HEK293T (cell line): Measurements from ENCODE around the gene PEAK1.

Experiments
- ELF4 ChIP-seq: fragments of 450-650 bp; IDR thresholded peaks from 2 replicates; pipeline ENCODE4 v1.6.1; 2017; ENCODE audit warnings: antibody characterized with exemption
- FOXA1 ChIP-seq: fragments of 450-650 bp; IDR thresholded peaks from 2 replicates; pipeline ENCODE4 v1.6.1; 2016; ENCODE audit warnings: mild to moderate bottlenecking
- FOXK2 ChIP-seq: fragments of 450-650 bp; IDR thresholded peaks from 2 replicates; pipeline ENCODE4 v1.6.1; 2016; ENCODE audit warnings: mild to moderate bottlenecking
- FOXM1 ChIP-seq: fragments of 450-650 bp; IDR thresholded peaks from 2 replicates; pipeline ENCODE4 v1.6.1; 2017; ENCODE audit warnings: mild to moderate bottlenecking, borderline replicate concordance
- NFRKB ChIP-seq: fragments of 450-650 bp; IDR thresholded peaks from 2 replicates; pipeline ENCODE4 v1.6.1; 2016; ENCODE audit warnings: mild to moderate bottlenecking, moderate library complexity
- SP1 ChIP-seq: fragments of 450-650 bp; IDR thresholded peaks from 2 replicates; pipeline ENCODE4 v1.6.1; 2017
- SUZ12 ChIP-seq: fragments of 450-650 bp; IDR thresholded peaks from 2 replicates; pipeline ENCODE4 v1.6.1; 2016; ENCODE audit warnings: mild to moderate bottlenecking
- TARDBP ChIP-seq: fragments of 450-650 bp; IDR thresholded peaks from 2 replicates; pipeline ENCODE4 v1.6.1; 2016
- ZNF384 ChIP-seq: fragments of 450-650 bp; IDR thresholded peaks from 2 replicates; pipeline ENCODE4 v1.6.1; 2016
- TF ChIP-seq, protein P1 (sequence below): fragments of 450-650 bp; IDR thresholded peaks from 2 replicates; pipeline ENCODE4 v1.6.1; 2016

GRCh38 chr15:77119446-77119845, 300.5 kb downstream of the PEAK1 start:
- TF ChIP-seq, protein P1, sequence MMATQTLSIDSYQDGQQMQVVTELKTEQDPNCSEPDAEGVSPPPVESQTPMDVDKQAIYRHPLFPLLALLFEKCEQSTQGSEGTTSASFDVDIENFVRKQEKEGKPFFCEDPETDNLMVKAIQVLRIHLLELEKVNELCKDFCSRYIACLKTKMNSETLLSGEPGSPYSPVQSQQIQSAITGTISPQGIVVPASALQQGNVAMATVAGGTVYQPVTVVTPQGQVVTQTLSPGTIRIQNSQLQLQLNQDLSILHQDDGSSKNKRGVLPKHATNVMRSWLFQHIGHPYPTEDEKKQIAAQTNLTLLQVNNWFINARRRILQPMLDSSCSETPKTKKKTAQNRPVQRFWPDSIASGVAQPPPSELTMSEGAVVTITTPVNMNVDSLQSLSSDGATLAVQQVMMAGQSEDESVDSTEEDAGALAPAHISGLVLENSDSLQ: no peak
- no peak for TF ChIP-seq NFRKB
- no peak for TF ChIP-seq FOXM1
- TF ChIP-seq TARDBP: no peak
- TF ChIP-seq SUZ12: no peak
- no peak for TF ChIP-seq ELF4
- TF ChIP-seq FOXA1: no peak
- no peak for TF ChIP-seq SP1
- no peak for TF ChIP-seq ZNF384
- TF ChIP-seq FOXK2: no peak
